ENCODE data around the gene PRPS1. TPM values are rescaled to one million over a fixed set of nuclear protein-coding genes. Genes with fewer than 3 reads are reported as not detected.

PRPS1 gene
- total and polyA plus RNA-seq, 9 of the 15 experiments (the other 6 are each of a cell fraction or from before 2014, with no cell fraction given) = 47.8 to 175 (median 79.6) TPM

DNA sequence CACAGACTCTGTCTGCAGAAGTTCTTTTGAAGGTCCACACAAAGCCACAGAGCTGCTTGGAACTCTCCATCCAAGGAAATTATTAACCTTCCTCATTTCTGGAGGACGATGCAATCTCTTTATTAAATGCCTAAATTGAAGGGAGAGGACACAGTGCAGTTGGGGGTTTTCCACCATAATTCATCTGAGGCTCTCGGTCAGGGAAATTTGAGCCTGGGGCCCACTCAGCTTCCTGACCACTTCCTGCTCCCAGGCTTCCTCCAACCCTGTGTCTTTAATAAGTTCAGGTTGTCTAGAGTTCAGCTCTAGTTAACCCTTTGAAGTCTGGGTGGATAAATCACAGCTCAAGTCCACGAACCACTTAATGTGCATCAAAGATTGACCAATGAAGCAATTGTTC, 58.5 kb downstream of the PRPS1 start:
- H3K9me1 ChIP-seq (ENCODE audit: control insufficient read depth, insufficient read depth, low read length) = no peaks in the 10 kb centered on the region
- H3K36me3 ChIP-seq (ENCODE audit: control insufficient read depth, insufficient read depth, low read length) = no peaks in the 10 kb centered on the region
- in situ Hi-C loops (cut with MboI) (no loop called here), intact Hi-C loops (cut with micrococcal nuclease) (no loop called here)
- no TSS peak for BruUV-seq (replicated peaks)
- H3K4me2 ChIP-seq (ENCODE audit: insufficient read depth, low read length) = no peak overlapping the region
- H3K27me3 ChIP-seq (ENCODE audit: control insufficient read depth in 2 of 2, insufficient read depth in 2 of 2, low read length in 2 of 2) = no peaks in the 10 kb centered on the region
- POLR2A ChIA-PET = interaction anchor here (0.7 to 1.2 kb wide), 3 partner anchors 9 to 40 kb away, joined by 3 to 5 read pairs (median 3); no protein-coding TSS in a partner anchor
- no peaks in the 10 kb centered on the region for H3K79me2 ChIP-seq (ENCODE audit: control insufficient read depth, insufficient read depth, low read length)
- no peak overlapping the region for H3K4me3 ChIP-seq
- FAIRE-seq (no peak), DNase-seq (ENCODE audit: extremely low read depth in 1 of 4, low spot score in 3 of 4) (no peak), ATAC-seq (no peak)
- no peak overlapping the region for H3K27ac ChIP-seq (ENCODE audit: extremely low read depth, low read depth, low read length)
- no peaks in the 10 kb centered on the region for H4K20me1 ChIP-seq (replicated peaks; ENCODE audit: control insufficient read depth, insufficient read depth, low read length)
- H3K4me1 ChIP-seq (replicated peaks in 1 of 2; ENCODE audit: control insufficient read depth in 2 of 2, insufficient read depth in 2 of 2, low read length in 2 of 2) = peaks cover 3 to 15% of the 10 kb centered on the region in 2 experiments; a peak in 3 of 5 replicates
- 18% methylated on average over 3 of the region's 3 CpGs for WGBS (ENCODE audit: insufficient coverage, low coverage, missing lambda C conversion rate)
- no peak overlapping the region for H3K9ac ChIP-seq (ENCODE audit: insufficient read depth in 1 of 2, low read depth in 2 of 2, low read length in 2 of 2)
- H3K9me3 ChIP-seq (replicated peaks; ENCODE audit: control insufficient read depth, insufficient read depth, low read depth, low read length) = no peaks in the 10 kb centered on the region
- CTCF ChIA-PET (ENCODE audit: low intra/inter-chr PET ratio) = no interaction called here
- no peak overlapping the region for H2AFZ ChIP-seq (ENCODE audit: low read depth, low read length)
- TF ChIP-seq RFX1 (IDR thresholded peaks at IDR 0.05) (no peak), RBFOX2 (IDR thresholded peaks at IDR 0.05; ENCODE audit: low read depth, low read length) (no peak), NELFE (IDR thresholded peaks at IDR 0.05; ENCODE audit: insufficient read depth, insufficient read length) (no peak), COPS2 (conservative IDR thresholded peaks at IDR 0.05) (no peak), SAFB2 (IDR thresholded peaks at IDR 0.05; ENCODE audit: borderline replicate concordance, low read depth, low read length, severe bottlenecking) (no peak), SIRT6 (IDR thresholded peaks at IDR 0.05; ENCODE audit: low read depth, low read length) (no peak), TRIM28 (IDR thresholded peaks at IDR 0.05) (no peak), RBM34 (IDR thresholded peaks at IDR 0.05; ENCODE audit: borderline replicate concordance, insufficient read depth, low read length) (no peak), NUFIP1 (IDR thresholded peaks at IDR 0.05; ENCODE audit: partially characterized antibody) (no peak), CSDE1 (IDR thresholded peaks at IDR 0.05) (no peak), NR2C2 (CRISPR knock-in tag; IDR thresholded peaks at IDR 0.05) (no peak), NR2C2 (tag; IDR thresholded peaks at IDR 0.05) (no peak), KDM1A (IDR thresholded peaks at IDR 0.05) (no peak), IRF2 (CRISPR knock-in tag; IDR thresholded peaks at IDR 0.05) (no peak), ZNF699 (CRISPR knock-in tag; IDR thresholded peaks at IDR 0.05; ENCODE audit: insufficient replicate concordance) (no peak), TCF3 (CRISPR knock-in tag; IDR thresholded peaks at IDR 0.05) (no peak), FUS (optimal IDR thresholded peaks at IDR 0.05; ENCODE audit: low read depth, low read length) (no peak), MED1 (CRISPR knock-in tag; IDR thresholded peaks at IDR 0.05; ENCODE audit: borderline replicate concordance) (no peak)
- TF ChIP-seq, protein P1, sequence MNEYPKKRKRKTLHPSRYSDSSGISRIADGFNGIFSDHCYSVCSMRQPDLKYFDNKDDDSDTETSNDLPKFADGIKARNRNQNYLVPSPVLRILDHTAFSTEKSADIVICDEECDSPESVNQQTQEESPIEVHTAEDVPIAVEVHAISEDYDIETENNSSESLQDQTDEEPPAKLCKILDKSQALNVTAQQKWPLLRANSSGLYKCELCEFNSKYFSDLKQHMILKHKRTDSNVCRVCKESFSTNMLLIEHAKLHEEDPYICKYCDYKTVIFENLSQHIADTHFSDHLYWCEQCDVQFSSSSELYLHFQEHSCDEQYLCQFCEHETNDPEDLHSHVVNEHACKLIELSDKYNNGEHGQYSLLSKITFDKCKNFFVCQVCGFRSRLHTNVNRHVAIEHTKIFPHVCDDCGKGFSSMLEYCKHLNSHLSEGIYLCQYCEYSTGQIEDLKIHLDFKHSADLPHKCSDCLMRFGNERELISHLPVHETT (CRISPR knock-in tag; conservative IDR thresholded peaks at IDR 0.05 in 1 of 2, IDR thresholded peaks at IDR 0.05 in 1 of 2) = no peak
- TF ChIP-seq, protein P2, sequence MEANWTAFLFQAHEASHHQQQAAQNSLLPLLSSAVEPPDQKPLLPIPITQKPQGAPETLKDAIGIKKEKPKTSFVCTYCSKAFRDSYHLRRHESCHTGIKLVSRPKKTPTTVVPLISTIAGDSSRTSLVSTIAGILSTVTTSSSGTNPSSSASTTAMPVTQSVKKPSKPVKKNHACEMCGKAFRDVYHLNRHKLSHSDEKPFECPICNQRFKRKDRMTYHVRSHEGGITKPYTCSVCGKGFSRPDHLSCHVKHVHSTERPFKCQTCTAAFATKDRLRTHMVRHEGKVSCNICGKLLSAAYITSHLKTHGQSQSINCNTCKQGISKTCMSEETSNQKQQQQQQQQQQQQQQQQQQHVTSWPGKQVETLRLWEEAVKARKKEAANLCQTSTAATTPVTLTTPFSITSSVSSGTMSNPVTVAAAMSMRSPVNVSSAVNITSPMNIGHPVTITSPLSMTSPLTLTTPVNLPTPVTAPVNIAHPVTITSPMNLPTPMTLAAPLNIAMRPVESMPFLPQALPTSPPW (CRISPR knock-in tag; IDR thresholded peaks at IDR 0.05) = no peak
- TF ChIP-seq, protein P3, sequence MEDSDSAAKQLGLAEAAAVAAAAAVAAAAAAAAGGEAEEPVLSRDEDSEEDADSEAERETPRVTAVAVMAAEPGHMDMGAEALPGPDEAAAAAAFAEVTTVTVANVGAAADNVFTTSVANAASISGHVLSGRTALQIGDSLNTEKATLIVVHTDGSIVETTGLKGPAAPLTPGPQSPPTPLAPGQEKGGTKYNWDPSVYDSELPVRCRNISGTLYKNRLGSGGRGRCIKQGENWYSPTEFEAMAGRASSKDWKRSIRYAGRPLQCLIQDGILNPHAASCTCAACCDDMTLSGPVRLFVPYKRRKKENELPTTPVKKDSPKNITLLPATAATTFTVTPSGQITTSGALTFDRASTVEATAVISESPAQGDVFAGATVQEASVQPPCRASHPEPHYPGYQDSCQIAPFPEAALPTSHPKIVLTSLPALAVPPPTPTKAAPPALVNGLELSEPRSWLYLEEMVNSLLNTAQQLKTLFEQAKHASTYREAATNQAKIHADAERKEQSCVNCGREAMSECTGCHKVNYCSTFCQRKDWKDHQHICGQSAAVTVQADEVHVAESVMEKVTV (CRISPR knock-in tag; IDR thresholded peaks at IDR 0.05) = no peak
